Pancreas (tissue), 10 donors: ENCODE data around the gene CMTM5. TPM values are rescaled to one million over a fixed set of nuclear protein-coding genes. Genes with fewer than 3 reads are reported as not detected.

ENCODE experiments used
- ATAC-seq, 4 donors: fragments of 200-7000 bp; cut with Tn5 transposase; one replicate each; pipeline versions ENCODE4 v1.8.0 to v1.9.1; 2020; ENCODE audit warnings: mild to moderate bottlenecking in 4 of 4, moderate library complexity in 4 of 4
- DNase-seq, 6 donors: peaks; one replicate each; pipeline ENCODE4 v3.0.0-alpha.2; 2020
- FAIRE-seq: peaks from 2 replicates; lab custom pipeline; 2012; peaks lifted over from hg19 to GRCh38; lab: Jason Lieb, UNC
- H3K27ac ChIP-seq, 4 donors: fragments of 200-600 bp; sonication (generic); 1 replicate in 3 of 4; 2 replicates in 1 of 4; pipeline versions ENCODE4 v1.5.0 to v1.8.0; 2020
- H3K27me3 ChIP-seq, 4 donors: fragments of 200-600 bp; one replicate each; pipeline ENCODE4 v1.8.0; 2021
- H3K36me3 ChIP-seq, 3 donors: fragments of 200-600 bp; sonication (generic) in 1 of 3; one replicate each; pipeline versions ENCODE4 v1.5.0 to v1.8.0; 2020 to 2021
- H3K4me1 ChIP-seq, 3 donors: fragments of 200-600 bp; one replicate each; pipeline ENCODE4 v1.8.0; 2021
- H3K4me3 ChIP-seq, 4 donors: fragments of 200-600 bp; sonication (generic) in 2 of 4; one replicate each; pipeline versions ENCODE4 v1.5.0 to v1.8.0; 2020 to 2021
- H3K9me3 ChIP-seq, 4 donors: fragments of 200-600 bp; one replicate each; pipeline ENCODE4 v1.8.0; 2021
- WGBS, 2 donors: extraction: QIAGEN DNeasy Blood & Tissue Kit; methylation state at CpG; one replicate each; pipeline ENCODE4 v1.1.7; 2013; 5-methylcytosine and 5-hydroxymethylcytosine counted together
- intact Hi-C, 3 donors: fragments of 100-400 bp; cut with DNase I; formaldehyde crosslinking; loops; one replicate each; pipeline versions ENCODE4 v1.11.1 to v1.14.2; 2022
- polyA plus RNA-seq, 2 donors: library from polyadenylated mRNA; stranded (reverse); fragments of 200-250 nt; gene quantifications; one replicate each; pipeline ENCODE4 v1.2.3, GENCODE V29; 2013
- total RNA-seq, 6 donors: library from RNA; stranded (reverse); fragmentation: NEBNext Ultra II Directional in 4 of 6; extraction: Animal tissue kit (Norgen Biotek cat#: 25700) in 4 of 6; gene quantifications; one replicate each; pipeline versions ENCODE4 v1.2.1 to v1.2.4, GENCODE V29; 2021 to 2023
- TF ChIP-seq, protein P1 (sequence below), 4 donors: fragments of 200-600 bp; sonication (generic) in 3 of 4; IDR thresholded peaks; one replicate each; pipeline versions ENCODE4 v1.5.0 to v1.8.0; 2021; ENCODE audit warnings: antibody characterized with exemption in 4 of 4
- donor health status: healthy with polysubstance abuse.
- donor health status: DM: no; HTN: no; CAD: no; lungs with moderate emphysema.
- donor health status: DM: no; HTN: no; CAD: no.
- donor health status: control.
- donor health status: control.
- donor health status: Bipolar disorder and iron deficiency.
- donor health status: DM: yes; HTN: yes; CAD: no.
- donor health status: DM: no; HTN: no; CAD: no.
- donor health status: DM: no; HTN: no; CAD: no.
- donor health status: DM: yes; HTN: yes; CAD: no.

The CMTM5 gene
- total and polyA plus RNA-seq, 8 donors = 0.16 to 0.53 (median 0.25) TPM; not detected in 5

GRCh38 chr14:23344481-23344880 lies 32.4 kb upstream of the CMTM5 start:
- Histone ChIP-seq H3K36me3 (no peaks in the 10 kb centered on the region), H3K27ac (no peak overlapping the region), H3K9me3 (no peaks in the 10 kb centered on the region), H3K27me3 (no peaks in the 10 kb centered on the region), H3K4me1 (no peaks in the 10 kb centered on the region), H3K4me3 (no peak overlapping the region)
- 45 to 57% methylated on average over 3 of the region's 3 CpGs for whole genome bisulfite sequencing, 2 donors
- FAIRE-seq (no peak), ATAC-seq (no peak), DNase-seq (no peak)
- intact Hi-C loops = no loop called here
- TF ChIP-seq, protein P1, sequence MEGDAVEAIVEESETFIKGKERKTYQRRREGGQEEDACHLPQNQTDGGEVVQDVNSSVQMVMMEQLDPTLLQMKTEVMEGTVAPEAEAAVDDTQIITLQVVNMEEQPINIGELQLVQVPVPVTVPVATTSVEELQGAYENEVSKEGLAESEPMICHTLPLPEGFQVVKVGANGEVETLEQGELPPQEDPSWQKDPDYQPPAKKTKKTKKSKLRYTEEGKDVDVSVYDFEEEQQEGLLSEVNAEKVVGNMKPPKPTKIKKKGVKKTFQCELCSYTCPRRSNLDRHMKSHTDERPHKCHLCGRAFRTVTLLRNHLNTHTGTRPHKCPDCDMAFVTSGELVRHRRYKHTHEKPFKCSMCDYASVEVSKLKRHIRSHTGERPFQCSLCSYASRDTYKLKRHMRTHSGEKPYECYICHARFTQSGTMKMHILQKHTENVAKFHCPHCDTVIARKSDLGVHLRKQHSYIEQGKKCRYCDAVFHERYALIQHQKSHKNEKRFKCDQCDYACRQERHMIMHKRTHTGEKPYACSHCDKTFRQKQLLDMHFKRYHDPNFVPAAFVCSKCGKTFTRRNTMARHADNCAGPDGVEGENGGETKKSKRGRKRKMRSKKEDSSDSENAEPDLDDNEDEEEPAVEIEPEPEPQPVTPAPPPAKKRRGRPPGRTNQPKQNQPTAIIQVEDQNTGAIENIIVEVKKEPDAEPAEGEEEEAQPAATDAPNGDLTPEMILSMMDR (IDR thresholded peaks at IDR 0.05) = no peak

- no peaks in the 10 kb centered on the region for H3K36me3 ChIP-seq
- H3K4me1 ChIP-seq = no peaks in the 10 kb centered on the region
- H3K27ac ChIP-seq = no peak overlapping the region
- TF ChIP-seq, protein P1 (IDR thresholded peaks at IDR 0.05) = no peak
- no peak for FAIRE-seq
- H3K9me3 ChIP-seq = no peaks in the 10 kb centered on the region
- intact Hi-C loops = no loop called here
- no peaks in the 10 kb centered on the region for H3K27me3 ChIP-seq
- DNase-seq = no peak
- no peak for ATAC-seq
- no peak overlapping the region for H3K4me3 ChIP-seq
- 79% methylated on average over 12 to 13 of the region's 13 CpGs for WGBS, 2 donors
Measured at GRCh38 chr14:23345987-23346692, 30.7 kb upstream of the CMTM5 start.

DNA sequence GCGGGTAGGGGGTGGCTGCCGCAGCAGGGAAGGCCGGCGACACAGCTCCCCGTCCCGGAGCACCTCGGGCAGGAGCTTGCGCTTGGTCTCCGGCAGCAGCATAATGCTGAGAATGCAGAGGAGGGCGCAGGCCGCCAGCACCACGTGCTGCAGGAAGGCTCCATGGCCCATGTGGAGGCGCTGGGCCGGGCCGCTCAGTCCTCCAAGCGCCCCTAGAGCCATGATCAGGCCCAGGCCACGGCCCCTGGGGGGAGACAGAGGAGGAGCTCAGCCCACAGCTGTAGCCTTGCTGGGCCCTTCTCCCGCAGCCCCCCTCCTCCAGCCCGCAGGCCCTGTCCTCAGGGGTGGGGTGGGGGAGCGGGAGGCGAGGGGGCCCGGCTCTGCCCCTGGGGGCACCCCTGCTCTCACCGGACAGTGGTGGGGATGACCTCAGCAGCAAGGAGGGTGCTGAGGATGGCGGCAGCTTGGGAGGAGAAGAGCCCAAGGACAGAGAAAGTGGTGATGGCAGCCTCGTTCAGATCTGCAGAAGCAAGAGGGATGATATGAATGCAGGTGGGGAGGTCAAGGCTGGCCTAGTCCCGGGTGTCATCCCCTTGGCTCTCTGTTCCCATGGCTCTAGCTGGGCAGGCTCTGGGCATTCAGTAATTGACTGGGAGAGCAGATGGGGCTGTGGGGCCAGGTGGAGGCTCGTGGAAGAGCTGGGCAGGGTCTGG lies 30.0 kb upstream of the CMTM5 start:
- intact Hi-C loops = no loop called here
- Histone ChIP-seq H3K36me3 (no peaks in the 10 kb centered on the region), H3K4me3 (no peak overlapping the region), H3K4me1 (peaks cover 0 to 2% (median 0%) of the 10 kb centered on the region in 3 donors), H3K9me3 (no peaks in the 10 kb centered on the region), H3K27me3 (no peaks in the 10 kb centered on the region), H3K27ac (no peak overlapping the region)
- TF ChIP-seq, protein P1 (IDR thresholded peaks at IDR 0.05) = no peak
- no peak for FAIRE-seq
- ATAC-seq = no peak
- DNase-seq = no peak
- 86 to 88% methylated on average over 21 to 27 of the region's 27 CpGs for WGBS, 2 donors

- 94 to 97% methylated on average over 19 of the region's 19 CpGs for WGBS, 2 donors
- intact Hi-C loops = no loop called here
- no peak overlapping the region for H3K4me3 ChIP-seq
- DNase-seq (no peak), ATAC-seq (no peak), FAIRE-seq (no peak)
- H3K27me3 ChIP-seq = no peaks in the 10 kb centered on the region
- H3K4me1 ChIP-seq = peaks cover 0 to 4% (median 0%) of the 10 kb centered on the region in 3 donors
- TF ChIP-seq, protein P1 (IDR thresholded peaks at IDR 0.05) = no peak
- H3K27ac ChIP-seq = no peak overlapping the region
- no peaks in the 10 kb centered on the region for H3K9me3 ChIP-seq
- no peaks in the 10 kb centered on the region for H3K36me3 ChIP-seq
Measured at GRCh38 chr14:23347406-23348296, 29.2 kb upstream of the CMTM5 start.
